ENCODE results near the gene HMCN1. TPM values are rescaled to one million over a fixed set of nuclear protein-coding genes. Genes with fewer than 3 reads are reported as not detected.

Gene HMCN1
- total and polyA plus RNA-seq, 2 donors: 0.50 to 0.85 TPM

DNA sequence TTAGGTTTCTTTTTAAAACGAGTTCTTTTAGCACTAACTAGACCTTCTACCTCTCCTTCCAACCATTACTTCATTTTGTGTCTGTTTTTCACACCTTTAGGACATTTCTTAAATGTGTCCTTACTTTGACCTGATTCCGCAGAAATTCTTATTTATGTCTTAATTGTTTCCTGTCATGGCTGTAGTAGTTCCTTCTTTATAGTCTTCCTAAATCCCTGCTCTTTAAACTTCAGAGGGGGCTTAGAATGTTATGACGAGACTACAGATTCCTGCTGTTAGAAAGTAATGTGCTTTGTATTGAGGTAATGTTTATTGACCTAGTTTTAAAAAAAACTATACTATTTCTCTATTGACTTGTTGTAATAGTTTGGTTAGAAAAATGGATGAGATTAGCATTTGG, 70.4 kb downstream of the HMCN1 start:
- Histone ChIP-seq H3K4me3 (ENCODE audit: low read length in 2 of 2) (no peak overlapping the region), H3K36me3 (ENCODE audit: control insufficient read depth in 2 of 2, insufficient read depth in 2 of 2, low read length in 1 of 2) (no peaks in the 10 kb centered on the region), H3K27me3 (ENCODE audit: control insufficient read depth in 2 of 2, insufficient read depth in 1 of 2, low read length in 1 of 2) (peaks cover 0 to 2% of the 10 kb centered on the region in 2 donors), H3K9me3 (ENCODE audit: control insufficient read depth in 2 of 2, insufficient read depth in 1 of 2, low read length in 1 of 2) (no peaks in the 10 kb centered on the region), H3K27ac (ENCODE audit: low read depth in 1 of 2, low read length in 1 of 2) (no peak overlapping the region), H3K4me1 (ENCODE audit: control insufficient read depth in 2 of 2, insufficient read depth in 2 of 2, low read length in 2 of 2) (no peaks in the 10 kb centered on the region)
- no peak for DNase-seq (ENCODE audit: low read depth in 6 of 9, low spot score in 9 of 9)
- WGBS: 30% methylated on average over 3 of the region's 3 CpGs

DNA sequence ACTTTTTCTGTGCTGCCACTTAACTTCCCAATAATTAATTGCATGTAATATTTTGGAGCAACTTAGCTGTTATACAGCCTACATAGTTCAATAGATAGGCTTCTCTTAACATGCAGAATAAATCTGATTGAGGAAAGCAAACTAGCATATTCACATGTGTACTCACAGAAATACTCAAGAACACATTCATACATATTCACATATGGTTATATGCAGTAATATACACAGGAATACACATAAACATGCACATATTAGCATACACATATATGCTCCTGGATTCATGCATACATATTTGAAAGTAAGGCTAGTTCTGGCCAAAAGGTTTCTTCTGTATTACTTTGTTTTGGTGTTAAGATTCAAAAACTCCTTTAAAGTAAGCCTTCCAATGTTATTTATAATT, 73.1 kb downstream of the HMCN1 start:
- H3K4me1 ChIP-seq (ENCODE audit: control insufficient read depth in 2 of 2, insufficient read depth in 2 of 2, low read length in 2 of 2): no peaks in the 10 kb centered on the region
- no peak overlapping the region for H3K27ac ChIP-seq (ENCODE audit: low read depth in 1 of 2, low read length in 1 of 2)
- H3K36me3 ChIP-seq (ENCODE audit: control insufficient read depth in 2 of 2, insufficient read depth in 2 of 2, low read length in 1 of 2): no peaks in the 10 kb centered on the region
- no peaks in the 10 kb centered on the region for H3K27me3 ChIP-seq (ENCODE audit: control insufficient read depth in 2 of 2, insufficient read depth in 1 of 2, low read length in 1 of 2)
- no peak overlapping the region for H3K4me3 ChIP-seq (ENCODE audit: low read length in 2 of 2)
- H3K9me3 ChIP-seq (ENCODE audit: control insufficient read depth in 2 of 2, insufficient read depth in 1 of 2, low read length in 1 of 2): no peaks in the 10 kb centered on the region
- no peak for DNase-seq (ENCODE audit: low read depth in 6 of 9, low spot score in 9 of 9)

DNA sequence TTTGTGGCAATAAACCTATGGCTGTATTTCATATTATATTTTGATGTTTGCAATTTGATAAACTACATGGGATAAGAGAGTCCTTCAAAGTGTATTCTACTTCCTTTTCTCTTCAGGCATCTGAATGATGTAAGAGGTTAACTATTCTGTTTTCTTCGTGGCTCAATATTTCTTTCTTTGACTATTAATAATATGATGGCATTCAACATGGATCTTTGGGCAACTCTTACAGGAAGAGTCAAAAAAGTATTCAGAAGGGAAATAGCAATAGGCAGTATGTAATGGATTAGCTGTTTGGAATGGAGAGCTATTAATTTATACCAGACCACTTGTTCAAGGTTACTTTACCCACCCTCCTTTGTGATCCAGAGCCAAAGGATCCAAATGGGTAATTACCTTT, 74.4 kb downstream of the HMCN1 start:
- Histone ChIP-seq H3K27ac (ENCODE audit: low read depth in 1 of 2, low read length in 1 of 2) (no peak overlapping the region), H3K9me3 (ENCODE audit: control insufficient read depth in 2 of 2, insufficient read depth in 1 of 2, low read length in 1 of 2) (no peaks in the 10 kb centered on the region), H3K36me3 (ENCODE audit: control insufficient read depth in 2 of 2, insufficient read depth in 2 of 2, low read length in 1 of 2) (no peaks in the 10 kb centered on the region), H3K27me3 (ENCODE audit: control insufficient read depth in 2 of 2, insufficient read depth in 1 of 2, low read length in 1 of 2) (no peaks in the 10 kb centered on the region), H3K4me3 (ENCODE audit: low read length in 2 of 2) (no peak overlapping the region), H3K4me1 (ENCODE audit: control insufficient read depth in 2 of 2, insufficient read depth in 2 of 2, low read length in 2 of 2) (no peaks in the 10 kb centered on the region)
- DNase-seq (ENCODE audit: low read depth in 6 of 9, low spot score in 9 of 9): no peak
- WGBS: 81% methylated on average over 1 of the region's 1 CpG

DNA sequence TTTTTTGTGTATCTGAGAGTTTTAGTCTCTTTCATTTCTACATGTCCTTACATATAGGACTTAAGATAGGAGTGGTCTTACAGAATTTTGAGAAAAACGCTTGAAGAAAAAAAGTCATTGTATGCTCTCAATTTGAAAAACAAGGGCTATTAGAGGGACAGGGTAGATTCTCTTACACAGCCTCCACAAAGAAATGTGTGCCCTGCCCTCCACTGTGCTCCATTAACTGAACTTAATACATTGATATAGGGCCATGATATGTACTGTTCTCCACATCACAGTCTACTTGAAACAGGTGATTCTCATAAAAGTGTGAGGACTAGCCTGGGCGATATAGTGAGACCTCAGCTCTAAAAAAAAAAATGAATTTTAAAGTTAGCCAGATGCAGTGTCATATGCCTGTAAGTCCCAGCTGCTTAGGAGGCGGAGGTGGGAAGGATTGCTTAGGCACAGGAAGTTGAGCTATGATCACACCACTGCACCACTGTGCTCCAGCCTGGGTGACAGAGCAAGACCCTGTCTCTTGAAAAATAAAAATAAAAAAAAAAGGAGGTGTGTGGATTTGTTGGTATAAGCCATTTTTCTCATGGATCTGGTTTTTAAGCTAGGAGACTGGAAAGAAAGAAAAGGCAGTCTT, 77.0 kb downstream of the HMCN1 start:
- WGBS: 91% methylated on average over 3 of the region's 3 CpGs
- no peak overlapping the region for H3K4me3 ChIP-seq (ENCODE audit: low read length in 2 of 2)

DNA sequence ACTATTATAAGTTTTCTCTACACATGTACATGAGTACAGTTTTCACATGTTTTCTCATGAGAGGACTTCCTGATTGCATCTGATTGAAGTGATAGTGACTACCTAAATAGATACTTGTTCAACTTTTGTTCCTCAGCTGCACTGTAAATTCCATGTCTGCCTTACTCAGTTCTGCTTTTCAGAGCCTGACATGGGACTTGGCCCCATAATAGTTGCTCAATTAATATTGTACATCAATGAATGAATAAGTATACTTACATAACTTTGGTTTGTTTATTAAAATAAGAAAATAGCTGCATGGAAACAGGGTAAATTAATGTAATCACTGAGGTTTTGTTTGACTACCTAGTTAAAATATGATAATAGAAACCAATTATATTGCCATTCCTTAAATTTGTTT, 78.7 kb downstream of the HMCN1 start:
- Histone ChIP-seq H3K27ac (ENCODE audit: low read depth in 1 of 2, low read length in 1 of 2) (no peak overlapping the region), H3K9me3 (ENCODE audit: control insufficient read depth in 2 of 2, insufficient read depth in 1 of 2, low read length in 1 of 2) (no peaks in the 10 kb centered on the region)

More for the DNA sequence above, 77.0 kb downstream of the HMCN1 start:
- Histone ChIP-seq H3K4me1 (ENCODE audit: control insufficient read depth in 2 of 2, insufficient read depth in 2 of 2, low read length in 2 of 2) (no peaks in the 10 kb centered on the region), H3K36me3 (ENCODE audit: control insufficient read depth in 2 of 2, insufficient read depth in 2 of 2, low read length in 1 of 2) (no peaks in the 10 kb centered on the region), H3K9me3 (ENCODE audit: control insufficient read depth in 2 of 2, insufficient read depth in 1 of 2, low read length in 1 of 2) (no peaks in the 10 kb centered on the region), H3K27me3 (ENCODE audit: control insufficient read depth in 2 of 2, insufficient read depth in 1 of 2, low read length in 1 of 2) (no peaks in the 10 kb centered on the region), H3K27ac (ENCODE audit: low read depth in 1 of 2, low read length in 1 of 2) (no peak overlapping the region)
- no peak for DNase-seq (ENCODE audit: low read depth in 6 of 9, low spot score in 9 of 9)

DNA sequence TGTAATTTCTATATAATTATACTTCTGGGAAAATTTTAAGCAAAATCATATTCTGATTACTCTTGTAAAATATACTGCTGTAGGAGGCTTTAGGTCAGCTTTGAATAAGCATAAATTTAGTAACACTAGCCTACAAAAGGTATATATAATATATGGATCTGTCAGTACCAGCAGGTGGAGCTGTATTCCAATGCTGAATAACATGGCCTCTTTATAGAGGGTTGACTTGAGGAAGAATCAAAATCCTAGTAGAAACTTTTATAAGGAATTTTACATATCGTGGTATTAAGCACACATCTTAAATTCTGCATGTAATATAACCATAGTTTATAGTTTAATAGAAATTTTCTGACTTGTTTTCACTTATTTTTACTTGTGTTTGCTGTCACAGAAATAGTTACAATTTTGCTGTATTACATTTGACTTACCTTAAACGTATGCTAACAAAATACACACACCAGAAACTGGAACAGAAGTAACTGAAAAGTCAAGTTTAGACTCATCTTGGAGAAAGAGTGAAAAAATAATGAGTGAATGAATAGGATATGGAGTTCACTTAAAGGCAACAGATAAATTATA, 79.3 kb downstream of the HMCN1 start:
- H3K4me1 ChIP-seq (ENCODE audit: control insufficient read depth in 2 of 2, insufficient read depth in 2 of 2, low read length in 2 of 2): no peaks in the 10 kb centered on the region
- H3K27me3 ChIP-seq (ENCODE audit: control insufficient read depth in 2 of 2, insufficient read depth in 1 of 2, low read length in 1 of 2): no peaks in the 10 kb centered on the region
- H3K4me3 ChIP-seq (ENCODE audit: low read length in 2 of 2): no peak overlapping the region
- H3K9me3 ChIP-seq (ENCODE audit: control insufficient read depth in 2 of 2, insufficient read depth in 1 of 2, low read length in 1 of 2): no peaks in the 10 kb centered on the region
- no peaks in the 10 kb centered on the region for H3K36me3 ChIP-seq (ENCODE audit: control insufficient read depth in 2 of 2, insufficient read depth in 2 of 2, low read length in 1 of 2)
- peak in 5 of 9 donors; percentile 3 to 30 (median 10) for DNase-seq (ENCODE audit: low read depth in 6 of 9, low spot score in 9 of 9)
- 75% methylated on average over 2 of the region's 2 CpGs for WGBS
- no peak overlapping the region for H3K27ac ChIP-seq (ENCODE audit: low read depth in 1 of 2, low read length in 1 of 2)

More for the DNA sequence above, 78.7 kb downstream of the HMCN1 start:
- no peaks in the 10 kb centered on the region for H3K36me3 ChIP-seq (ENCODE audit: control insufficient read depth in 2 of 2, insufficient read depth in 2 of 2, low read length in 1 of 2)
- H3K27me3 ChIP-seq (ENCODE audit: control insufficient read depth in 2 of 2, insufficient read depth in 1 of 2, low read length in 1 of 2): no peaks in the 10 kb centered on the region
- no peak for DNase-seq (ENCODE audit: low read depth in 6 of 9, low spot score in 9 of 9)
- no peak overlapping the region for H3K4me3 ChIP-seq (ENCODE audit: low read length in 2 of 2)
- H3K4me1 ChIP-seq (ENCODE audit: control insufficient read depth in 2 of 2, insufficient read depth in 2 of 2, low read length in 2 of 2): no peaks in the 10 kb centered on the region

- WGBS: 77% methylated on average over 1 of the region's 1 CpG
- Histone ChIP-seq H3K4me1 (ENCODE audit: control insufficient read depth in 2 of 2, insufficient read depth in 2 of 2, low read length in 2 of 2) (no peaks in the 10 kb centered on the region), H3K4me3 (ENCODE audit: low read length in 2 of 2) (no peak overlapping the region), H3K36me3 (ENCODE audit: control insufficient read depth in 2 of 2, insufficient read depth in 2 of 2, low read length in 1 of 2) (no peaks in the 10 kb centered on the region), H3K9me3 (ENCODE audit: control insufficient read depth in 2 of 2, insufficient read depth in 1 of 2, low read length in 1 of 2) (no peaks in the 10 kb centered on the region), H3K27me3 (ENCODE audit: control insufficient read depth in 2 of 2, insufficient read depth in 1 of 2, low read length in 1 of 2) (no peaks in the 10 kb centered on the region), H3K27ac (ENCODE audit: low read depth in 1 of 2, low read length in 1 of 2) (no peak overlapping the region)
- no peak for DNase-seq (ENCODE audit: low read depth in 6 of 9, low spot score in 9 of 9)
These were observed 82.3 kb downstream of the HMCN1 start for GRCh38 chr1:185816460-185816859.

GRCh38 chr1:185819798-185820197, 85.6 kb downstream of the HMCN1 start:
- H3K36me3 ChIP-seq (ENCODE audit: control insufficient read depth in 2 of 2, insufficient read depth in 2 of 2, low read length in 1 of 2): no peaks in the 10 kb centered on the region
- H3K4me3 ChIP-seq (ENCODE audit: low read length in 2 of 2): no peak overlapping the region
- no peak overlapping the region for H3K27ac ChIP-seq (ENCODE audit: low read depth in 1 of 2, low read length in 1 of 2)
- H3K4me1 ChIP-seq (ENCODE audit: control insufficient read depth in 2 of 2, insufficient read depth in 2 of 2, low read length in 2 of 2): no peaks in the 10 kb centered on the region
- H3K9me3 ChIP-seq (ENCODE audit: control insufficient read depth in 2 of 2, insufficient read depth in 1 of 2, low read length in 1 of 2): no peaks in the 10 kb centered on the region
- H3K27me3 ChIP-seq (ENCODE audit: control insufficient read depth in 2 of 2, insufficient read depth in 1 of 2, low read length in 1 of 2): no peaks in the 10 kb centered on the region
- no peak for DNase-seq (ENCODE audit: low read depth in 6 of 9, low spot score in 9 of 9)

- Histone ChIP-seq H3K36me3 (ENCODE audit: control insufficient read depth in 2 of 2, insufficient read depth in 2 of 2, low read length in 1 of 2) (no peaks in the 10 kb centered on the region), H3K4me3 (ENCODE audit: low read length in 2 of 2) (no peak overlapping the region), H3K9me3 (ENCODE audit: control insufficient read depth in 2 of 2, insufficient read depth in 1 of 2, low read length in 1 of 2) (no peaks in the 10 kb centered on the region), H3K4me1 (ENCODE audit: control insufficient read depth in 2 of 2, insufficient read depth in 2 of 2, low read length in 2 of 2) (no peaks in the 10 kb centered on the region), H3K27me3 (ENCODE audit: control insufficient read depth in 2 of 2, insufficient read depth in 1 of 2, low read length in 1 of 2) (no peaks in the 10 kb centered on the region), H3K27ac (ENCODE audit: low read depth in 1 of 2, low read length in 1 of 2) (no peak overlapping the region)
- DNase-seq (ENCODE audit: low read depth in 6 of 9, low spot score in 9 of 9): no peak
- 97% methylated on average over 3 of the region's 3 CpGs for WGBS
These were observed 87.6 kb downstream of the HMCN1 start for GRCh38 chr1:185821612-185822385.
